Activated effector memory CD4-positive, alpha-beta T cell treated with Interleukin-2 at 50 U/mL for 16 hours (primary cell): ENCODE results near the gene CUL1.

Experiments
- DNase-seq: peaks from one replicate; pipeline ENCODE4 v3.0.0-alpha.2; 2020

CUL1 gene

GRCh38 chr7:148698397-148699023 lies at the start of gene CUL1:
CUL1 (plus strand) TSS chr7:148698903; CDS start chr7:148730123, 31,220 bp downstream.
- DNase-seq: peak; percentile 82

GRCh38 chr7:148650232-148650858 lies 48.4 kb upstream of the CUL1 start:
- no peak for DNase-seq

GRCh38 chr7:148652773-148653172 lies 45.9 kb upstream of the CUL1 start:
- no peak for DNase-seq

- no peak for DNase-seq
These were observed 40.8 kb upstream of the CUL1 start for GRCh38 chr7:148657929-148658328.

GRCh38 chr7:148661471-148661870 lies 37.2 kb upstream of the CUL1 start:
- no peak for DNase-seq

- DNase-seq: no peak
These were observed 36.1 kb upstream of the CUL1 start for GRCh38 chr7:148662646-148663045.

- no peak for DNase-seq
These were observed 34.4 kb upstream of the CUL1 start for GRCh38 chr7:148664324-148664723.

- no peak for DNase-seq
These were observed 33.5 kb upstream of the CUL1 start for GRCh38 chr7:148665221-148665620.

GRCh38 chr7:148669927-148670326 lies 28.8 kb upstream of the CUL1 start:
- no peak for DNase-seq

- no peak for DNase-seq
These were observed 28.3 kb upstream of the CUL1 start for GRCh38 chr7:148670374-148670773.

- no peak for DNase-seq
These were observed 27.9 kb upstream of the CUL1 start for GRCh38 chr7:148670807-148671206.

- no peak for DNase-seq
These were observed 26.7 kb upstream of the CUL1 start for GRCh38 chr7:148672041-148672440.

GRCh38 chr7:148674689-148675088 lies 24.0 kb upstream of the CUL1 start:
- no peak for DNase-seq

GRCh38 chr7:148676291-148676690 lies 22.4 kb upstream of the CUL1 start:
- no peak for DNase-seq

- no peak for DNase-seq
These were observed 16.9 kb upstream of the CUL1 start for GRCh38 chr7:148681821-148682220.

- no peak for DNase-seq
These were observed 14.3 kb upstream of the CUL1 start for GRCh38 chr7:148684289-148684830.

- no peak for DNase-seq
These were observed 12.3 kb upstream of the CUL1 start for GRCh38 chr7:148686312-148686937.

GRCh38 chr7:148687555-148687954 lies 11.1 kb upstream of the CUL1 start:
- no peak for DNase-seq

GRCh38 chr7:148688526-148688925 lies 10.2 kb upstream of the CUL1 start:
- DNase-seq: no peak

GRCh38 chr7:148693651-148694050 lies 5.1 kb upstream of the CUL1 start:
- DNase-seq: no peak

- DNase-seq: no peak
These were observed 4.1 kb upstream of the CUL1 start for GRCh38 chr7:148694631-148695030.

- no peak for DNase-seq
These were observed 2.8 kb upstream of the CUL1 start for GRCh38 chr7:148695953-148696352.

GRCh38 chr7:148696787-148697186 lies 1.9 kb upstream of the CUL1 start:
- no peak for DNase-seq
